ENCODE results near the gene POLG2. TPM values are rescaled to one million over a fixed set of nuclear protein-coding genes. Genes with fewer than 3 reads are reported as not detected.

POLG2 gene
- total and polyA plus RNA-seq, 9 of the 15 experiments (the other 6 are each of a cell fraction or from before 2014, with no cell fraction given): 13.4 to 44.8 (median 37.0) TPM

DNA sequence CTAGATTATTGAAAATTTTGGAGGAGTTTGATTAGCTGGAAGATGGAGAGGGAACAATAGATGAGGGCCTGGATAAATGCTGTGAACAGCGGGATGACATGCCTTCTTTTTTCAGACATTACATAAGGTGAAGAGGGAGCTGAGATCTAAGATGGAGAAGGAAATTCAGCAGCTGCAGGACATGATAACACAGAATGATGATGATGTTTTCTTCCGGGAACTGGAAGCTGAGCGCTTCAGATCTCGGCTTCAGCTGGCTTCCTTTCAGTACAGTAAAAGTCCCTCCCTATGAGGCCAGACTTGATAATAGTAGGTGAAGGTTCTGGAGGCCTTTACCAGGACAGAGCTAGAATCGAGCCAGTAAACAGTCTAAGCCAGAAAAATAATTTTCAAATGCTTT lies 40.6 kb upstream of the POLG2 start (continued):
- peak; percentile 90 for TF ChIP-seq TAL1 (IDR thresholded peaks at IDR 0.05)
- TF ChIP-seq, protein P1, sequence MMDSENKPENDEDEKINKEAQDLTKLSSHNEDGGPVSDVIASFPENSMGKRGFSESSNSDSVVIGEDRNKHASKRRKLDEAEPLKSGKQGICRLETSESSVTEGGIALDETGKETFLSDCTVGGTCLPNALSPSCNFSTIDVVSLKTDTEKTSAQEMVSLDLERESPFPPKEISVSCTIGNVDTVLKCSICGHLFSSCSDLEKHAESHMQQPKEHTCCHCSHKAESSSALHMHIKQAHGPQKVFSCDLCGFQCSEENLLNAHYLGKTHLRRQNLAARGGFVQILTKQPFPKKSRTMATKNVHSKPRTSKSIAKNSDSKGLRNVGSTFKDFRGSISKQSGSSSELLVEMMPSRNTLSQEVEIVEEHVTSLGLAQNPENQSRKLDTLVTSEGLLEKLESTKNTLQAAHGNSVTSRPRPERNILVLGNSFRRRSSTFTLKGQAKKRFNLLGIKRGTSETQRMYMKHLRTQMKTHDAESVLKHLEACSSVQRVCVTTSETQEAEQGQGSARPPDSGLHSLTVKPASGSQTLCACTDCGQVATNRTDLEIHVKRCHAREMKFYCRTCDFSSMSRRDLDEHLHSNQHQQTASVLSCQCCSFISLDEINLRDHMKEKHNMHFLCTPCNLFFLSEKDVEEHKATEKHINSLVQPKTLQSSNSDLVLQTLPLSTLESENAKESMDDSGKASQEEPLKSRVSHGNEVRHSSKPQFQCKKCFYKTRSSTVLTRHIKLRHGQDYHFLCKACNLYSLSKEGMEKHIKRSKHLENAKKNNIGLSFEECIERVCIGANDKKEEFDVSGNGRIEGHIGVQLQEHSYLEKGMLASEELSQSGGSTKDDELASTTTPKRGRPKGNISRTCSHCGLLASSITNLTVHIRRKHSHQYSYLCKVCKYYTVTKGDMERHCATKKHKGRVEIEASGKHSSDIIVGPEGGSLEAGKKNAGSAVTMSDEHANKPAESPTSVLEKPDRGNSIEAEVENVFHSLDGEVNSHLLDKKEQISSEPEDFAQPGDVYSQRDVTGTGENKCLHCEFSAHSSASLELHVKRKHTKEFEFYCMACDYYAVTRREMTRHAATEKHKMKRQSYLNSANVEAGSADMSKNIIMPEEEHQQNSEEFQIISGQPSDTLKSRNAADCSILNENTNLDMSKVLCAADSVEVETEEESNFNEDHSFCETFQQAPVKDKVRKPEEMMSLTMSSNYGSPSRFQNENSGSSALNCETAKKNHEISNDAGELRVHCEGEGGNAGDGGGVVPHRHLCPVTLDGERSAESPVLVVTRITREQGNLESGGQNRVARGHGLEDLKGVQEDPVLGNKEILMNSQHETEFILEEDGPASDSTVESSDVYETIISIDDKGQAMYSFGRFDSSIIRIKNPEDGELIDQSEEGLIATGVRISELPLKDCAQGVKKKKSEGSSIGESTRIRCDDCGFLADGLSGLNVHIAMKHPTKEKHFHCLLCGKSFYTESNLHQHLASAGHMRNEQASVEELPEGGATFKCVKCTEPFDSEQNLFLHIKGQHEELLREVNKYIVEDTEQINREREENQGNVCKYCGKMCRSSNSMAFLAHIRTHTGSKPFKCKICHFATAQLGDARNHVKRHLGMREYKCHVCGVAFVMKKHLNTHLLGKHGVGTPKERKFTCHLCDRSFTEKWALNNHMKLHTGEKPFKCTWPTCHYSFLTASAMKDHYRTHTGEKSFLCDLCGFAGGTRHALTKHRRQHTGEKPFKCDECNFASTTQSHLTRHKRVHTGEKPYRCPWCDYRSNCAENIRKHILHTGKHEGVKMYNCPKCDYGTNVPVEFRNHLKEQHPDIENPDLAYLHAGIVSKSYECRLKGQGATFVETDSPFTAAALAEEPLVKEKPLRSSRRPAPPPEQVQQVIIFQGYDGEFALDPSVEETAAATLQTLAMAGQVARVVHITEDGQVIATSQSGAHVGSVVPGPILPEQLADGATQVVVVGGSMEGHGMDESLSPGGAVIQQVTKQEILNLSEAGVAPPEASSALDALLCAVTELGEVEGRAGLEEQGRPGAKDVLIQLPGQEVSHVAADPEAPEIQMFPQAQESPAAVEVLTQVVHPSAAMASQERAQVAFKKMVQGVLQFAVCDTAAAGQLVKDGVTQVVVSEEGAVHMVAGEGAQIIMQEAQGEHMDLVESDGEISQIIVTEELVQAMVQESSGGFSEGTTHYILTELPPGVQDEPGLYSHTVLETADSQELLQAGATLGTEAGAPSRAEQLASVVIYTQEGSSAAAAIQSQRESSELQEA (IDR thresholded peaks at IDR 0.05; ENCODE audit: low read depth): no peak
- TF ChIP-seq ZNF668 (CRISPR knock-in tag; IDR thresholded peaks at IDR 0.05): no peak
- TF ChIP-seq, protein P2, sequence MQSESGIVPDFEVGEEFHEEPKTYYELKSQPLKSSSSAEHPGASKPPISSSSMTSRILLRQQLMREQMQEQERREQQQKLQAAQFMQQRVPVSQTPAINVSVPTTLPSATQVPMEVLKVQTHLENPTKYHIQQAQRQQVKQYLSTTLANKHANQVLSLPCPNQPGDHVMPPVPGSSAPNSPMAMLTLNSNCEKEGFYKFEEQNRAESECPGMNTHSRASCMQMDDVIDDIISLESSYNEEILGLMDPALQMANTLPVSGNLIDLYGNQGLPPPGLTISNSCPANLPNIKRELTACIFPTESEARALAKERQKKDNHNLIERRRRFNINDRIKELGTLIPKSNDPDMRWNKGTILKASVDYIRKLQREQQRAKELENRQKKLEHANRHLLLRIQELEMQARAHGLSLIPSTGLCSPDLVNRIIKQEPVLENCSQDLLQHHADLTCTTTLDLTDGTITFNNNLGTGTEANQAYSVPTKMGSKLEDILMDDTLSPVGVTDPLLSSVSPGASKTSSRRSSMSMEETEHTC (IDR thresholded peaks at IDR 0.05): no peak
- TF ChIP-seq NCOA1 (IDR thresholded peaks at IDR 0.05; ENCODE audit: low read depth): peak; percentile 69; the same call in 1 of the 2 replicates
- no peak for TF ChIP-seq MCM7 (IDR thresholded peaks at IDR 0.05)
- TF ChIP-seq, protein P3, sequence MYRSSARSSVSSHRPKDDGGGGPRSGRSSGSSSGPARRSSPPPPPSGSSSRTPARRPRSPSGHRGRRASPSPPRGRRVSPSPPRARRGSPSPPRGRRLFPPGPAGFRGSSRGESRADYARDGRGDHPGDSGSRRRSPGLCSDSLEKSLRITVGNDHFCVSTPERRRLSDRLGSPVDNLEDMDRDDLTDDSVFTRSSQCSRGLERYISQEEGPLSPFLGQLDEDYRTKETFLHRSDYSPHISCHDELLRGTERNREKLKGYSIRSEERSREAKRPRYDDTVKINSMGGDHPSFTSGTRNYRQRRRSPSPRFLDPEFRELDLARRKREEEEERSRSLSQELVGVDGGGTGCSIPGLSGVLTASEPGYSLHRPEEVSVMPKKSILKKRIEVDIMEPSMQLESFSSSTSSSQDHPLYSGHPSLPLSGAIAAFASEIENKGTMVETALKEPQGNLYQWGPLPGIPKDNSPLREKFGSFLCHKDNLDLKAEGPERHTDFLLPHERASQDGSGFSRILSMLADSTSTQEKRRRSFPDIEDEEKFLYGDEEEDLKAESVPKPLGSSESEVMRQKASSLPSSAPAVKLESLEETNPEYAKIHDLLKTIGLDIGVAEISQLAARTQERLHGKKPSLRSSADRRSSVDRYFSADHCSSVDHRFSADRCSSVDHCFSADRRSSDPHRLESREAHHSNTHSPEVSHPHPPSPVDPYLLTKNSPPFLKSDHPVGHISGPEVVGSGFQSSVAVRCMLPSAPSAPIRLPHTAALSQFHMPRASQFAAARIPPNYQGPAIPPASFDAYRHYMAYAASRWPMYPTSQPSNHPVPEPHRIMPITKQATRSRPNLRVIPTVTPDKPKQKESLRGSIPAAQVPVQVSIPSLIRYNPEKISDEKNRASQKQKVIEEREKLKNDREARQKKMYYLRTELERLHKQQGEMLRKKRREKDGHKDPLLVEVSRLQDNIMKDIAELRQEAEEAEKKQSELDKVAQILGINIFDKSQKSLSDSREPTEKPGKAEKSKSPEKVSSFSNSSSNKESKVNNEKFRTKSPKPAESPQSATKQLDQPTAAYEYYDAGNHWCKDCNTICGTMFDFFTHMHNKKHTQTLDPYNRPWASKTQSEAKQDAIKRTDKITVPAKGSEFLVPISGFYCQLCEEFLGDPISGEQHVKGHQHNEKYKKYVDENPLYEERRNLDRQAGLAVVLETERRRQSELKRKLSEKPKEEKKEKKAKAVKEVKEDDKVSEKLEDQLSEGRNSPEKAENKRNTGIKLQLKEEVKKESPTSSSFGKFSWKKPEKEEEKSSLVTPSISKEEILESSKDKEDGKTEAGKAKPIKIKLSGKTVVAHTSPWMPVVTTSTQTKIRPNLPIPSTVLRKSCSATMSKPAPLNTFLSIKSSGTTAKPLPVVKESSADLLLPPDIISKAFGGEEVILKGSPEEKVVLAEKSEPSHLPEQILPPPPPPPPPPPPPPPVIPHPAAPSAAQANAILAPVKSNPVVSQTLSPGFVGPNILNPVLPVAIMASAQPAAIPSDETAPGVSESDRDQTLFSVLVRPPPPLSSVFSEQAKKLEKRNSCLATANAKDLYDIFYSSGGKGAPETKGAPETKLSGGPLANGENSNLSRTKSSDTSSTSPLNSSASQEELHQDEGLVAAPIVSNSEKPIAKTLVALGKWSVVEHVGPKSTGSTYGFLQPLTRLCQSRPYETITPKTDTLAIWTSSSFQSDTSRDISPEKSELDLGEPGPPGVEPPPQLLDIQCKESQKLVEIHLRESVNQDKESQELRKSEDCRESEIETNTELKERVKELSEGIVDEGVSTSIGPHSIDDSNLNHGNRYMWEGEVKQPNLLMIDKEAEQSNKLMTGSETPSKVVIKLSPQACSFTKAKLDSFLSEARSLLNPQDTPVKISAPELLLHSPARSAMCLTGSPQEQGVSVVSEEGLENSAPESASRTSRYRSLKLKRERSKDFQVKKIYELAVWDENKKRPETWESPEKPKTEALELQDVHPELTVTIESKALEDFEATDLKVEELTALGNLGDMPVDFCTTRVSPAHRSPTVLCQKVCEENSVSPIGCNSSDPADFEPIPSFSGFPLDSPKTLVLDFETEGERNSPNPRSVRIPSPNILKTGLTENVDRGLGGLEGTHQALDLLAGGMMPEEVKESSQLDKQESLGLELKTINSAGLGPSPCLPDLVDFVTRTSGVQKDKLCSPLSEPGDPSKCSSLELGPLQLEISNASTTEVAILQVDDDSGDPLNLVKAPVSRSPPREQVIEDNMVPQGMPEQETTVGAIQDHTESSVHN (IDR thresholded peaks at IDR 0.05; ENCODE audit: borderline replicate concordance in 1 of 2, low read depth in 1 of 2): no peak
- TF ChIP-seq FOXK1 (CRISPR knock-in tag; IDR thresholded peaks at IDR 0.05; ENCODE audit: borderline replicate concordance): no peak
